ENCODE data around the gene SRF. TPM values are rescaled to one million over a fixed set of nuclear protein-coding genes. Genes with fewer than 3 reads are reported as not detected.

The SRF gene
- total RNA-seq, 1 donor from 2014 or later: 81.2 TPM

DNA sequence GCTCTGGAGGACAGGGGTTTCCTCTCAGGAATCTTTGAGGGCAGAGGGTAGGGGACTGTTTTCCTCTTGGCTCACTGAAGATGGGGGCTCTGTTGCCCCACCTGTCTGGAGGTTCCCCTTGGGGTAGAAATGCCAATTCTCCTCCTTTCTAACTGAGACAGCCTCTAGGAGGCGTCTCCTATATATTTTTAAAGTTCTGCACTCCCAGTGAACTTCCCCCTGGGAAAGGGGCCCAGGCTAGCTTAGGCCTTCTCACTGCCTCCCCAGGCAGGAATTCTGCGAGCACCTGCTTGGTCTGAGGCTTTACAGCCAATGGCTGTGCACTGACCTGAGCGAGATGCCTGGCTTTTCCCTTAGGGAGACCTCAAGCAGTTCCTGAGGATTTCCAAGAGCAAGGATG lies 24.8 kb upstream of the SRF start:
- intact Hi-C loops (cut with DNase I): no loop called here
- DNase-seq (ENCODE audit: low spot score): no peak

DNA sequence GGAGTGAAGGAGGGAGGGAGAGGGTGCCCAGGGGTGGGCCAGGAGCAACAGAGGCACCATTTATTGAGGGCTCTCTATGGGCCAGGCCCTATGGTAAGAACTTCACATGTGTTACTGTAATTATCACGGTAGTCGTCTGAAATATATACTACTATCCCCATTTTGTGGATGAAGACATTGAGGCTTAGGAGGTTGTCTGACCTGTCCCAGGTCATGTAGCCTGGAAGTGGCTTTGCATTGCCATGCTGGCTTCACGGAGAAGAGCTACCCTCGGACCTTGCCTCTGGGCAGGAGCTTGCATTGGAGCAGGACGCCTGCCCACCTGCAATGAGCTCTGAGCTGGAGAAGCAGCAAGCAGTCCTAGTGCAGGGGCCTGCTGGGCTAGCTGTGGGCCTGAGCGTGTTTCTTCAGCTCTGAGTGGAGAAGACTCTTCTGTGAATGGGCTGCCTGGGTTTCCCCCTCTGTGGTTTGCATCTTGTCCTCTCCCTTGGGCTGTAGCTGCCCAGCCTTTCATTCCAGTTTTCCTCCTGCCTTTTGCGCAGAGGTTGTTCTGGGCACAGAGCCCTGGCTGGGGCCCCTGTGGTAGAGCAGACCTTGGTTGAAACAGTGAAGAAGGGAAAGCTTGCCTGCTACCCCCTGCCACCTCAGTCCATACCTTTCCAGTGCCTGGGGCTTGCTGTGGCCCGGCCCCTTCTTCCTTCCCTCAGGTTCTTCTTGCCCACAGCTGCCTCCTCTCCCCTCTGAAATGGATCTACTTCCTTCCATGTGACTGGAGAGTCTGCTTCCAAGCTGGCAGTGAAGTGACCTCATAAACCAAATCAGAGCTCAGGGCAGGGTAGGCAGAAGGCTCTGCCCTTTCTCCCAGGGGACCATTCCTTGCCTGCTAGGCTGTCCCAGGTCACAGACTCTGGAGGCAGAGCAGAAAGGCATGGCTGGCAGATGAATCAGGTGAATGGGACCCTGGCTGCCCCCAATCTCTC lies 24.1 kb upstream of the SRF start:
- DNase-seq (ENCODE audit: low spot score): no peak
- intact Hi-C loops (cut with DNase I): no loop called here

DNA sequence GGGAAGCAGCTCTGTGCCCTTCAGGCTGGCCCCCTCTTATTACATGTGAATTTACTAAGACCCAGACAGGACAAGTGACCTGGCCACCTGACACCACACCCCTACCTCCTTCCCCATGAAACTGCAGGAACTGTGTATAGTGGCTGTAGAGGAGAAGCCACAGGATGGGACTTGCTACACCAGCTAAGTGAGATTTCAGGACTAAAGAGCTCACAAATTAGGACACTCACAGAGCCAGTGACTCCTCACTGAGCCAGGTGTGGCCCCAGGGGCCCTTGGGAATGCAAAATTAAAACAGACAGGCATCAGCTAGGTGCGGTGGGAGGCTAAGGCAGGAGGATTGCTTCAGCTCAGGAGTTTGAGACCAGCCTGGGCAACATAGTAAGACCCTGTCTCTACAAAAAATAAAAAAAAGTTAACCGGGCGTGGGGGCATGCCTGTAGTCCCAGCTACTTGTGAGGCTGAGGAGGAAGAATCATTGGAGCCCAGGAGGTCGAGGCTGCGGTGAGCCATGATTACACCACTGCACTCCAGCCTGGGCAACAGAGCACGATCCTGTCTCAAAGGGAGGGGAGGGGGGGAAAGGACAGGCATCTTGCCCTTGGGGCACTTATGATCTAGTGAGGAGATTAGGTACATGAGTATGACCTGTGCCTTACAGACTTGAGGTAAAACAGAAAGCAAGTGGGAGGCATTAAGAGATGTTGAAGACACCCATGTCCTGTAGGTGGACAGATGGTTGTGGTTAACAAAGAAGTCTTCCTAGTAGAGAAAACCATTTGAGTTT lies 23.2 kb upstream of the SRF start:
- no peak for DNase-seq (ENCODE audit: low spot score)
- intact Hi-C loops (cut with DNase I): no loop called here

DNA sequence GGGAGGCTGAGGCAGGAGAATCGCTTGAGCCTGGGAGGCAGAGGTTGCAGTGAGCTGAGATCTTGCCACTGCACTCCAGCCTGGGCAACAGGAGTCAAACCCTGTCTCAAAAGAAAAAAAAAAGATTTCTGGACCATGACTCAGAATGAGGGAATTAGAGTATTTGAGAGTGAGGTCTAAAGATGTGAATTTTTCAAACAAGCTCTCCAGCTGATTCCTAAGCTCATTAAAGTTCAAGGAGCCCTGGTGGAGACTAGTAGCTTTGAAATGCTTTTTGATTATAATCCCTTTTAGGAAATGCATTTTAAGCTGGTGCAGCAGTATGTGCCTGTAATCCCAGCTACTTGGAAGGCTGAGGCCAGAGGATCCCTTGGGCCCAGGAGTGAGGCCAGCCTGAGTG lies 21.8 kb upstream of the SRF start:
- intact Hi-C loops (cut with DNase I): no loop called here
- DNase-seq (ENCODE audit: low spot score): no peak

DNA sequence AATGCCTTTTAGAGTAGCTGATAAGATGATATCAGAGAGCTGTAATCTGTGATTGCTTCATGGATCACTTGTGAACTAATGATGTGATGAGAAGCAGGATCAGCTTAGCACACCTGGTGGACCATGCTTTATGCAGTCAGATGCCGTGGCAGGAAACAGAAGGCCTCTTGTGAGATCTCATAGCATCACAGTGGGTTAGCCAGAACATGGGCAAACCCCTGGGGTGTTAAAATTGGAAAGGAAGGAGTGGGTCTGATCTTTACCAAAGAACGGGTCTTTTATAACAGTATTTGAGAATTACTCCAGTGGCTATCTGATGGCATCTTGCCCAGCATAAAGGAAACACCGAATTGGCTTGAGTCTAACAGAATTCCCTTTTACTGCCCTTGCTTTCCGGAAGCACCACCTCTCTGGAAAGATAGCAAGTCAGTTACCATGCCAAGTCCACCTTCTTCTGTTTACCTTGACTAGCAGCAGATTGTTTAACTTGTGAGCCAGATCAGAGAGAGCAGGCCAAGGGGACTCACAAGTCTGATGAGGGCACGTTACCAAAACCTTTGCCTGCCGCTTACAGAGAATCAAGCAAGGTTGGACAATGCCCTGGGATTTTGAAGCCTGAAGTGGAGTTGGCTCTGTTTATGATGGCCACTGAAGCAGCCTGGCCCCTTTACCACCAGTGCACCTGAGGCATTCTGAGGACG lies 20.9 kb upstream of the SRF start:
- intact Hi-C loops (cut with DNase I): no loop called here
- no peak for DNase-seq (ENCODE audit: low spot score)

DNA sequence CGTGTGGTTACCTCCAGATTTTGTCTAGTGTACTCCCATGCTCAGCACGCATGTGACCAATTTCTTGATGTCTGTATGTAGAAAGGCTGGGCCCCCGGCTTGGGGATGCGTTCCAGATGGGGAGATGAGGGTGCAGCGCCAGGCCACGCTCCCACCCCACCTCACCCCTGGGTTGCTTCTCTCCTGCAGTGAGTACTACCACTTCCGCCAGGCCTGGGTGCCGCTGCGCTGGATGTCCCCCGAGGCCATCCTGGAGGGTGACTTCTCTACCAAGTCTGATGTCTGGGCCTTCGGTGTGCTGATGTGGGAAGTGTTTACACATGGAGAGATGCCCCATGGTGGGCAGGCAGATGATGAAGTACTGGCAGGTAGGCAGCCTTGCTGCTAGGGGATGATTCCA lies 11.5 kb upstream of the SRF start:
- no peak for DNase-seq (ENCODE audit: low spot score)
- intact Hi-C loops (cut with DNase I): no loop called here

DNA sequence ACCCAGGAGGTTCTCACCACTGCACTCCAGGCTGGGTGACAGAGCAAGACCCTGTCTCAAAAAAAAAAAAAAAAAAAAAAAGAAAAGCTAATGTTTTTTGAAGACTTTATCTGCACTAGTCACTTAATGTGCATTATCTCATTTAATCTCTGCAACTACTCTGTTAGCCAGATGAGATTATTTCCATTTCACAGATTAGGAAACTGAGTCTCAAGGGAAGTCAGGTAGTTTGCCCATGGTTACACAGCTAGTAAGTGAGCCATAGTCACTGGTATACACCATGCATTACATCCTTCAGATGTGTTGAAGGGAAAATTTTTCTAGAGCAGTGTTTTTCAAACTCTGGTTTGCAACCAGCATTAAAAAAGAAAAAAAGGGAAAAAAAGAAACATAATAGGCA lies 7.2 kb upstream of the SRF start:
- no peak for DNase-seq (ENCODE audit: low spot score)
- intact Hi-C loops (cut with DNase I): no loop called here

DNA sequence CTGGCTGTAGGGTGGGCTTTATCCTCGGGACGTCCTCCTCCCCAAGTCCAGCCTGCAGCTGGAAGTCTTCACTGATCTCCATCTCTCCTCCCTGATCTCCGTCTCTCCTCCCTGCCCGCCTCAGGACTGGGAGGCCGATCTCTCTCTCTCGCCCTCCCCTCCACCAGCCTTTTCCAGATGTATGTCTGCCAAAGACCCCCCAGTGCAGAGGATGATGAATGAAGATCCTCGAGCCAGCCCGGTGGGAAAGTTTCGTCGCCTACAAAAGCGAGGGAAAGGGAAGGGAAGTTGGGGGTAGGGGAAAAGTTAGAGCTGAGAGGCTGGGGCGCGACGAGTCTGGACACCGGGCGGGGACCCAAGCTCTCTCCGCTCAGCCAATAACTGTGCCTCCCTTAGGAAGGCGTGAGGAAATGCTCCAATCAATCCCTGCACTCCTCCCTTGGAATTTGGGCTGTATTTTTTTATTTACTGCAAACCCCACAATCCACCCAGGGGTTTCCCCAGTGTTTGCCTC lies 595 bp upstream of the SRF start:
- intact Hi-C loops (cut with DNase I): no loop called here
- DNase-seq (ENCODE audit: low spot score): peak; percentile 82

DNA sequence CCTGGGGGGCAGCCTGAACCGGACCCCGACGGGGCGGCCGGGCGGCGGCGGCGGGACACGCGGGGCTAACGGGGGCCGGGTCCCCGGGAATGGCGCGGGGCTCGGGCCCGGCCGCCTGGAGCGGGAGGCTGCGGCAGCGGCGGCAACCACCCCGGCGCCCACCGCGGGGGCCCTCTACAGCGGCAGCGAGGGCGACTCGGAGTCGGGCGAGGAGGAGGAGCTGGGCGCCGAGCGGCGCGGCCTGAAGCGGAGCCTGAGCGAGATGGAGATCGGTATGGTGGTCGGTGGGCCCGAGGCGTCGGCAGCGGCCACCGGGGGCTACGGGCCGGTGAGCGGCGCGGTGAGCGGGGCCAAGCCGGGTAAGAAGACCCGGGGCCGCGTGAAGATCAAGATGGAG lies 636 bp downstream of the SRF start:
- no peak for DNase-seq (ENCODE audit: low spot score)
- intact Hi-C loops (cut with DNase I): loop anchor here (2.0 kb wide), 1 partner anchor 197 kb away; the partner anchor contains the start of gene ZNF318

DNA sequence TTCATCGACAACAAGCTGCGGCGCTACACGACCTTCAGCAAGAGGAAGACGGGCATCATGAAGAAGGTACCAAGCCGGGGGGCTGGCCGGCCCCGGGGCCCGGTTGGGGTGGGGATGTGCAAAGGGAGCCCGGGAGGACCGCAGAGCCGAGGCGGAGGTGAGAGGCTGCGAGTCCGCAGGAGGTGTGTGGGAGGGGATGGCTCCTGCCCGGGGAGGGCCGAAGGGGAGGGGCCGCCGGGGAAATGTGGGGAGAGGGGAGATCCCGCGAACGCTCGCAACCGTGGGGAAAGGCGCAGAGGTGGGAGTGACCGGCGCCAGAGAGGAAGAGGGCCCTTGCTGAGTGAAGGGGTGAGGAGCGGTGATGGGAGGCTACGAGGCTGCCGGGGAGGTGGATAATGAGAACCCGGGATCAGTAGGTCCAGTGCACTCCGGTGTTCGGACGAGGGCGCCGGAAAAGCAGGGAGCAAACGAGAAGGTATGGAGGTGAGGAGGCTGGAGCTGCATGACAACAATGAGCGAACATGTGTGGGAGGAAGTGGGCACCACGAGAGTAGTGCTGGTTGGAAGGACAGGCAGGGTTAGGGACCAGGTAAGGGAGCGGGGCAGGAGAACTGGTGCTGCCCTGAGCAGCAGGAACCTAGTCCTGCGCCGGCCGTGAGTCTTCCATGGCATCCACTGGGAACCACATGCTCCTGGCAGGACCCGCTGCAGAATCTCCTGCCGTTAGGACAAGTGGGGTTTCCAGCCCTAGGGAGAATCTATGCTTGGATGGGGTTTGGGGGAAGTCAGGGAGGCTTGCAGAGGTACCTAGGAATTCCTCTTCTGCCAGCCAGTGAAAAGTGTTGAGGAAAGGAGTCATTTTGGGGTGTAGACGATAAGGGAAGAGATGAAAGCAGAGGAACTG lies 1.3 kb downstream of the SRF start:
- DNase-seq (ENCODE audit: low spot score): no peak
- intact Hi-C loops (cut with DNase I): loop anchor here (2.0 kb wide), 1 partner anchor 196 kb away; the partner anchor contains the start of gene ZNF318

DNA sequence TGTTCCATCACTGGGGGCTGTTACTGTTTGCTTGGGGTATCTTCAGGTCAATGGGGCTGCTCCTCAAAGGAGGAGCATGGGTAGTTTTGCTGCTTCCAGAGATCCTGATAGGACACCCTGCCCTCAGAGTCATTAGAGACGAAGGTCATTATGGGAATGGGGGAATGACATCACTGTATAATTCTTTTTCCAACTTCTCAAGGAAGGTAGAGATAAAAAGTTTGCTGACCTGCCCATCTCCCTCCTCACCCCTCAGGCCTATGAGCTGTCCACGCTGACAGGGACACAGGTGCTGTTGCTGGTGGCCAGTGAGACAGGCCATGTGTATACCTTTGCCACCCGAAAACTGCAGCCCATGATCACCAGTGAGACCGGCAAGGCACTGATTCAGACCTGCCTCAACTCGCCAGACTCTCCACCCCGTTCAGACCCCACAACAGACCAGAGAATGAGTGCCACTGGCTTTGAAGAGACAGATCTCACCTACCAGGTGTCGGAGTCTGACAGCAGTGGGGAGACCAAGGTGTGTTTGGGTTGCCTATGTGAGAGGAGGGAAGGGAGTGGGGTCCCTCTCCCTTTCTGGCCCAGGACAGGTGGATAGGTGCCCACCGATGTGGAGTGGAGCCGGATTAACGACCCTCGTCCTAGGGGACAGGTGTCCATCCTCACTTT lies 2.7 kb downstream of the SRF start:
- DNase-seq (ENCODE audit: low spot score): no peak
- intact Hi-C loops (cut with DNase I): loop anchor here (2.0 kb wide), 1 partner anchor 195 kb away; the partner anchor contains the start of gene ZNF318

DNA sequence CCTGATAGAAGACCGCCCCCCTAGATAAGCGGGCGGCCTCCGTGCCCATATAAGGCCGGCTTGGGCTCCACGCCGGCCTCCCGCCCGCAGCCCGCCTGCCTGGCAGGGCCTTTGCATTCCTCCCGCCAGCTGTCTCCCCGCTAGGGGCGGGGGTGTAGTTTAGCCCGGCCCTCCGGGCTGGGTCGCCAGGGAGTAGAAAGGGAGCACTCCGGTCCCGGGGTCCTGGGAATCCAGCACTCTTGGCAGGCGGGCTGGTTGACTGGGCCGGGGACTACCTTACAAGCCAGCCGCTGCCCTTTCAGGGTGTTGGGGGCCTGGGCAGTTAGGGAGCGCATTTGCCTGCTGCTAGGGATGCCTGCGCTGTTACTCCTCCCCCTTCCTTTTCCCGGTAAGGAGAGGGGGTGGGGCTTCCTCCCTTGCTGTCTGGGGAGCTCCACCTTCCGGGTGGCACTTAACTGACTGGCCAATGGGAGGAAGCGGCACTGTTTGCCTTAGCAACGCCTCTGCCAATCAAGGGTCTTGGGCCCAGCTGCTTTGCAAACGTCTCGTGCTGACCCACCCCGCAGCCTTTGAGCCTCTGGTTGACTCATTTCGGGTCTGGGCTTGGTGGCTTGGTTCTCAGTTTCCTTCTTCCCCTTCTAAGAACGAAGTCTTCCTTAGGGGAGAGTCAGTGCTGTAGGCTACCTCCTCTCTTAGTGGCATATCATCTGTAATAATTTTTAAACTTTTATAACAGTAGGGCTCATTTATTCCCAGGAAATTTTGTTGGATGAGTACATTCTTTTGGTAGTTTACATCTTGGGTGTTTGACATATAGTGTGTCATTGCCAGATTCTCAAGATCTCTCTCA lies 3.4 kb downstream of the SRF start:
- peak; percentile 99 for DNase-seq (ENCODE audit: low spot score)
- intact Hi-C loops (cut with DNase I): no loop called here

DNA sequence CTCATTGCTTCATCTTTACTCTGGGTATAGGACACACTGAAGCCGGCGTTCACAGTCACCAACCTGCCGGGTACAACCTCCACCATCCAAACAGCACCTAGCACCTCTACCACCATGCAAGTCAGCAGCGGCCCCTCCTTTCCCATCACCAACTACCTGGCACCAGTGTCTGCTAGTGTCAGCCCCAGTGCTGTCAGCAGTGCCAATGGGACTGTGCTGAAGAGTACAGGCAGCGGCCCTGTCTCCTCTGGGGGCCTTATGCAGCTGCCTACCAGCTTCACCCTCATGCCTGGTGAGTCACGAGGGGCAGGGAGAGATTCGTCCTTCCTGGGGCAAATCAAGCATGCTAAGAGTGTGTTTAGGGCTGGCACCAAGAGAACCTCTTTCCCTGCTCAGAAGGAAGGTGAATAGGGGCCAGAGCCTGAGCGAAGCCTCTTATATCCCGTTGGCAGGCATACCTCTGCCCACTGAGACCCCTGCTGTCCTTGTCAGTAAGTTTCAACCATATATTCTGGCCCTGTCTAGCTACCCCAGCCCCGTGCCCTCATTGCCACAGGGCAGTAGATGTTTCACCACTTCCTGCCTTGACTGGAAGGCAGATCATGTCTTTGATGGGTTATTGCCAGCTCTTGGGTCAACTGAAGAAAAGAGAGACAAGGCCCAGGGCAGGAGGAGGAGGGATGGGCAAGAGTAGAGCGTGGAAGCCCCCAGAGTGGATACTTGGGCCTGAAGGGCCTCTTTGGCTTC lies 4.8 kb downstream of the SRF start:
- intact Hi-C loops (cut with DNase I): no loop called here
- no peak for DNase-seq (ENCODE audit: low spot score)

DNA sequence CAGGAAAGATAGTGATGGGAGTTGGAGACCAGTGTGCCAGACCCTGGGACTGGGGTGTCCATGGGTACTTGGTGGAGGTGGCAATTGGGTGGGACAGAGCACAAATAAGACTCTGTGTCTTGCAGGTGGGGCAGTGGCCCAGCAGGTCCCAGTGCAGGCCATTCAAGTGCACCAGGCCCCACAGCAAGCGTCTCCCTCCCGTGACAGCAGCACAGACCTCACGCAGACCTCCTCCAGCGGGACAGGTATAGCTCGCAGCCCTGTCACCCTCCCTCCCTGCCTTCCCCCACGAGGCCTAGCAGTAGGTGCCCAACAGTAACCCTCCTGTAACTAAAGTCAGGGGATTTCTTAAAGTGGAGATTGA lies 5.3 kb downstream of the SRF start:
- intact Hi-C loops (cut with DNase I): no loop called here
- DNase-seq (ENCODE audit: low spot score): no peak

DNA sequence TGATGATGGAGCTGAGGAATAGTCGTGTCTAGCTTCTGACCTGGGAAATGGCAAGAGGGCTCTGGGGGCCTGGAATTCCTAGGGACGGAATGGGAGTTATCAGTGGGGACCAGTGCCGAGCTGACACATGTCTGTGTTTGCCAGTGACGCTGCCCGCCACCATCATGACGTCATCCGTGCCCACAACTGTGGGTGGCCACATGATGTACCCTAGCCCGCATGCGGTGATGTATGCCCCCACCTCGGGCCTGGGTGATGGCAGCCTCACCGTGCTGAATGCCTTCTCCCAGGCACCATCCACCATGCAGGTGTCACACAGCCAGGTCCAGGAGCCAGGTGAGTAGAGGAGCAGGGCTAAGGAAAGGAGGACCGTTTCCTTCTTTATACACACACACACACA lies 7.1 kb downstream of the SRF start:
- no peak for DNase-seq (ENCODE audit: low spot score)
- intact Hi-C loops (cut with DNase I): no loop called here

DNA sequence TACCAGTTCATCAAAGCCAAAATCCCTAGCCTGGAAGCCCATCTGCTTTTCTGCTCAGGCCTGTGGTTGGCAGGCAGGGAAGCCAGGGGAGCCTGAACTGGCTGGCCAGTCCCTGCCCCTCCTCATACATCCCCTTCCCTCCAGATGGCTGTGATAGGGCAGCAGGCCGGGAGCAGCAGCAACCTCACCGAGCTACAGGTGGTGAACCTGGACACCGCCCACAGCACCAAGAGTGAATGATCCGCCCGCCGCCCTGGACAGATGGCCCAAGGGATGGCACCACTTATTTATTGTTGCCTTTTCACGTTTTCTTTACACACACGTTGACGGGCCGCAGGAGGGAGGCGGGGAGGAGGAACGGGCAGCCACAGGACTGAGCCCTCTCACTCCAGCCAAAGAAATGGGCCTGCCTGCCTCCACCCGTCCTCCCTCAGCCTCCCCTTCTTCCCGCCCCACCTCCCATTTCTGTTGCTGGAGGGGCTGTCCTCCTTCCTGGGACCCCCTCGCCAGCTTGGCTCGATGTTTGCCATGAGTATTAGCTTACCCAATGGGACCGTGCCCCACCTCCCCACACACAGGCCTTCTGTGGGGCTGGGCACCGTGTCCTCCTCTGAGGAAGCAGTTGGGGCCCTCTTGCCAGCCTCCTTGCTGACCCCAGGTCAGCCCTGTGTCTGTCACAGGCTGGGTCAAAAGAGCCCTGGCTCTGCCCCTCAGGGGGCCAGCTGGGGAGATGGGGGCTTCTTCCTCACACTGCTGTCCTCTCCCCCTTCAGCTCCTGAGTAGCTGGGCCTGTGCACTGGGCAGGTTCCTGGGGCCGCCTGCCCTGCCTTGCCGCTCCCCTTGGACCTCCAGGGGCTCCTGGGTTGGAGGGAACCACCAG lies 8.1 kb downstream of the SRF start:
- no peak for DNase-seq (ENCODE audit: low spot score)
- intact Hi-C loops (cut with DNase I): no loop called here
